K562 (cell line): ENCODE results near the gene CS.

Experiments
- CTBP1 ChIP-seq: fragments of 450-650 bp; IDR thresholded peaks from 2 replicates; pipeline ENCODE4 v1.6.1; 2016; ENCODE audit warnings: borderline replicate concordance
- PHF20 ChIP-seq: fragments of 450-650 bp; IDR thresholded peaks from 2 replicates; pipeline ENCODE4 v1.6.1; 2018; ENCODE audit not compliant: partially characterized antibody
- ZKSCAN1 ChIP-seq: fragments of 150-350 bp; IDR thresholded peaks from 2 replicates; pipeline ENCODE4 v1.6.1; 2016; ENCODE audit warnings: low read depth, low read length
- TF ChIP-seq, protein P1 (sequence below), 3 experiments: IDR thresholded peaks in 2 of 3; conservative IDR thresholded peaks in 1 of 3; 2 replicates each; pipeline ENCODE4 v1.5.1; 2011 to 2012; ENCODE audit warnings: low read length in 3 of 3, mild to moderate bottlenecking in 3 of 3, control low read depth in 2 of 3, improper control_type of control experiment in 1 of 3, inconsistent platforms in 1 of 3, low read depth in 1 of 3, mixed read lengths in 1 of 3, moderate library complexity in 1 of 3; ENCODE audit not compliant: insufficient read depth in 2 of 3

DNA sequence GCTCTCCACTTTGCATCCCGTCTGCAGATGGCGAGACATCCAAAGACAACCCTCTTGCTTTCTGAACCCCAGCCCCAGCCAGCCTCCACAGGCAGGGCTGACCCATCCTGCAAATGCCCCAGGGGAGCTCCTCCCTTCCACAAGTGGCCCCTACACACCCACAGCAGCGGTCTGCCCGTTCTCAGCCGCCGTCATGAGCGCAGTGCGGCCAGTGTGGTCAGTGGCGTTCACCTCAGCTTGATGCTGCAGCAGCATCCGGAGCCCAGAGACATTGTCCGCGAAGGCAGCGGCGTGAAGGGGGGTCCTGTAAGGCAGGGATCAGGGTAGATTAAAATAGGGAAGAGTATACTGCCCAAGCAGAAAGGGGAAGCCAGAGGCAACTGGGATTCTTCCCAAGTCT, 55.6 kb downstream of the CS start:
- TF ChIP-seq, protein P1, sequence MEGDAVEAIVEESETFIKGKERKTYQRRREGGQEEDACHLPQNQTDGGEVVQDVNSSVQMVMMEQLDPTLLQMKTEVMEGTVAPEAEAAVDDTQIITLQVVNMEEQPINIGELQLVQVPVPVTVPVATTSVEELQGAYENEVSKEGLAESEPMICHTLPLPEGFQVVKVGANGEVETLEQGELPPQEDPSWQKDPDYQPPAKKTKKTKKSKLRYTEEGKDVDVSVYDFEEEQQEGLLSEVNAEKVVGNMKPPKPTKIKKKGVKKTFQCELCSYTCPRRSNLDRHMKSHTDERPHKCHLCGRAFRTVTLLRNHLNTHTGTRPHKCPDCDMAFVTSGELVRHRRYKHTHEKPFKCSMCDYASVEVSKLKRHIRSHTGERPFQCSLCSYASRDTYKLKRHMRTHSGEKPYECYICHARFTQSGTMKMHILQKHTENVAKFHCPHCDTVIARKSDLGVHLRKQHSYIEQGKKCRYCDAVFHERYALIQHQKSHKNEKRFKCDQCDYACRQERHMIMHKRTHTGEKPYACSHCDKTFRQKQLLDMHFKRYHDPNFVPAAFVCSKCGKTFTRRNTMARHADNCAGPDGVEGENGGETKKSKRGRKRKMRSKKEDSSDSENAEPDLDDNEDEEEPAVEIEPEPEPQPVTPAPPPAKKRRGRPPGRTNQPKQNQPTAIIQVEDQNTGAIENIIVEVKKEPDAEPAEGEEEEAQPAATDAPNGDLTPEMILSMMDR (IDR thresholded peaks at IDR 0.05 in 2 of 3, conservative IDR thresholded peaks at IDR 0.05 in 1 of 3; ENCODE audit: insufficient read depth in 2 of 3, low read depth in 1 of 3, low read length in 3 of 3) = no peak
- TF ChIP-seq PHF20 (no peak), CTBP1 (no peak), ZKSCAN1 (no peak)
